ENCODE measurements around the gene ZNF507.
"Not testable (repeated sequence)": the region's sequence is repeated elsewhere in the genome, so short reads cannot be mapped to it uniquely, and the experiment has no call there.

ZNF507 gene

DNA sequence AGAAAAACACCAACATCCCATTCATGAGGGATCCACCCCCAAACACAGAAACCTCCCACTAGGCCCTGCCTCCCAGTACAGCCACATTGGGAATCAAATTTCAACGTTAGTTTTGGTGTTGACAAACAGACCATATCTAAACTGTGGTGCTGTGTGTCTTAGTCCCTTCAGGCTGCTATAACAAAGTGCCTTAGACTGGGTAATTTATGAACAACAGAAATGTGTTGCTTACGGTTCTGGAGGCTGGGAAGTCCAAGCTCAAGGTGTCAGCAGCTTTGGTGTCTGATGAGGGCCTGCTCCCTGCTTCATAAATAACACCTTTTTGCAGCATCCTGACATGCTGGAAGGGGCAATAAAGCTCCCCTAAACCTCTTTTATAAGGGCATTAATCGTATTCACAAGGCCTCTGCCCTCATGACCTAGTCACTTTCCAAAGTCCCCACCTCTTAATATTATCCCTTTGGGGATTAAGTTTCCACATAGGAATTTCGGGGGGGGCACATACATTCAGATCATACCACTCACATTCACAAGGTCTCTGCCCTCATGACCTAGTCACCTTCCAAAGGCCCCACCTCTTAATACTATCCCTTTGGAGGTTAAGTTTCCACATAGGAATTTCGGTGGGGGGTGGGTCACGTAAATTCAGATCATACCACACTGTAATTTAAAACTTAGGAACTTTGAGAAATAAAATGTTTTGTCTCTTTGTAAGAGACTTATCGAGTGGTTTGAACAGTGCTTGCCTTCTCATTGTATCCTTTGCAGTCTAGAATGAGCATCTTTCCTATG lies 27.5 kb downstream of the ZNF507 start:
- DNase-seq, result no peak

DNA sequence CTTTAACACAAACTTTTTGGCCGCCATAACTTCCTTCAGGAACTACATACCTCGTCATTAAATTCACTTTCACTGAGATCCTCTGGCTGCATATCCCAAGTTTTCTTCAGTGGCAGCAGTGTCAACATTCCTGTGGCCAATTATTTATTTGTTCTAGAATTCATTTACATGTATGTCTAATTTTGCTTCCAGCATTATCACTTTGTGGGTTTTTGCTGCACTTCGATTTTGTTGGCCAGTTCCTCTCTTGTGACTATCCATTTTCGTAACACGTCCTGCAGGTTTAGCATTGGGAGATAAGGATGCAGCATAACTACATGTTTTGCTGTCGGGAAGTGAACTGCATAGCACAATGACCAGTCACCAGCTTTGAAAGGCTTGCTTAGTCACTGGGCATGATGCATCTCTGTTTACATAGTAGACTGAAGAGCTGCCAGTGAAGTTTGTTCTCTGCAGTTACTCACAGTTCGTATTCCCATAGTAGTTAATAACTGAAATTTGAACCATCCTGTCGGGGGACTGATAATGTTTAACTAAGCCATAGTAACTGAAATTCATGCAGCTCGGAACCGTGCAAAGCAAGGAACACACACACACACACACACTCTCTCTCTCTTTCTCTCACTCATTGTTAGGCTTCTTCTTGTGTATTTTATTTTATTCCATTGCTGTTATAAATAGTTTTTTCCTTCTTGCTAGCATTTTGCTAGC lies 28.3 kb downstream of the ZNF507 start:
- DNase-seq, result no peak

DNA sequence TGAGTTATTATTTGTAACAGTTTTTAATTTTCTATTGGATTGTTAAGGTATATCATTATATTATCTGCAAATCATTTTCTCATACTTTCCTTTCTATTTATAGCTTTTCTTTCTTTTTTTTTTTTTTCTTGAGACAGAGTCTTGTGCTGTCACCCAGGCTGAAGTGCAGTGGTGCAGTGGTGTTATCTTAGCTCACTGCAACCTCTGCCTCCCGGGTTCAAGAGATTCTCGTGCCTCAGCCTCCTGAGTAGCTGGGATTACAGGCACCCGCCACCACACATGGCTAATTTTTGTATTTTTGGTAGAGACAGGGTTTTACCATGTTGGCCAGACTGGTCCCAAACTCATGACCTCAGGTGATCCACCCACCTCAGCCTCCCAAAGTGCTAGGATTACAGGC lies 29.0 kb downstream of the ZNF507 start:
- not testable (repeated sequence) for DNase-seq

DNA sequence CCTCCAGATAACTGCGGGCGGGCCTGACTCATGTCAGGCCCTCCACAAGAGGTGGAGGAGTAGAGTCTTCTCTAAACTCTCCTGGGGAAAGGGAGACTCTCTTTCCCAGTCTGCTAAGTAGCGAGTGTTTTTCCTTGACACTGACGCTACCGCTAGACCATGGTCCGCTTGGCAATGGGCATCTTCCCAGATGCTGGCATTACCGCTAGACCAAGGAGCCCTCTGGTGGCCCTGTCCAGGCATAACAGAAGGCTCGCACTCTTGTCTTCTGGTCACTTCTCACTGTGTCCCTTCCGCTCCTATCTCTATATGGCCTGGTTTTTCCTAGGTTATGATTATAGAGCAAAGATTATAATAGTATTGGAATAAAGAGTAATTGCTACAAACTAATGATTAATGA lies 31.7 kb downstream of the ZNF507 start:
- not testable (repeated sequence) for DNase-seq

DNA sequence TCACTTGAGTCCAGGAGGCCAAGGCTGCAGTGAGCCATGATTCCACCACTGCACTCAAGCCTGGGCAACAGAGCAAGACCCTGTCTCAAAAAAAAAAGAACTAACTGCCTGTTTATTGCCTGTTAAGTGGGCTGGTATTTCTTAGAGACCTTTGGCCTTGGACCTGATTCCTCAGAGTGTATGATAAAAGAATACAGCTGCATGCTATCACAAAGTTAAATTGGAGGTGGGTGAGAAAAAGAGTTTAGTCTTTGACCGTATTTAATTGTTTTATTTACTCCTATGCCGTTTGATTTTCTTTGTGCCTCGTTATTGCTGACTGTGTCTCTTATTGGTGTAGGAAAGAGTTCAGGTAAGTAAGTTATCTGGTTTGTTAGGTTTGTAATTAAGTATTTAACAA lies 34.9 kb downstream of the ZNF507 start:
- no peak for DNase-seq

GRCh38 chr19:32387701-32388392 lies 42.4 kb downstream of the ZNF507 start:
- no peak for DNase-seq

DNA sequence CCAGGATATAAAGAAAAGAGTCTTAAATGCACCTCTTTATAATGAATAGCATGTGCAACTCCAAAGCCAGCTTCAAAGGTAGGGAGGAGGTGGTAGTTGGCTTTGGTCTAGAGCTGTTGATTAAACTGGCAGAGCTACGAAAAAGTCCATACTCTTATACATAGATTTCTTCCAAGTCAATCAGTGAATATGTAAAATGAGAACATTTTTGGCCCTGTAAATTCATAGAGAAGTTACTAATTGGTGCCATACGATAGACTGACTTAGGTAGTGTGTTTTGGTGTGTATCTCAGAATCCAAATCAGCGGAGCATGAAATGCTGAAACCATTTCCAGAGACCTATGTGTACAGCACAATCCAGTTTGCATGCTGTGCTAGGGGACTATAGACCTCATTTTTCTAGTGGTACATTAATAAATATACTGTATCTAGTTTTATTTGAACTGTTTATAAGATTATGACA lies 43.0 kb downstream of the ZNF507 start:
- DNase-seq, result no peak

DNA sequence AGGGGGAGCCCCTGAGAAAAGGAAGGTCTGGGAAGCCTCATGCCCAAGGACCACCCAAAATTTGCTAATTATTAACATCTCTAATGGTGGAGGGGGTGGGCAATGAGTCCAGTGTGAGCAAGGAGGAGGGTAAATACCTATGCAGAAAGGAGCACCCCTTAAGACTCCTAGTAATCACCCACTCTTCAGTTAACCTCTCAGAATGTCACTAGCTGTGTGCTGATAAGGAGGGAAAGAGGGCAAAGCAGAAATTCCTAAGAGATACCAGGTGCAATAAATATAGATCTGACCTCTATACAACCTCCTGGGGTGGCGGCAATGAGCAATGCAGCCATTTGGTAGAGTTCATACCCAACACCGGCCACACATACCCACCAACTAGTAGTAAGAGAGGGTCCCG lies 47.5 kb downstream of the ZNF507 start:
- DNase-seq, result no peak

DNA sequence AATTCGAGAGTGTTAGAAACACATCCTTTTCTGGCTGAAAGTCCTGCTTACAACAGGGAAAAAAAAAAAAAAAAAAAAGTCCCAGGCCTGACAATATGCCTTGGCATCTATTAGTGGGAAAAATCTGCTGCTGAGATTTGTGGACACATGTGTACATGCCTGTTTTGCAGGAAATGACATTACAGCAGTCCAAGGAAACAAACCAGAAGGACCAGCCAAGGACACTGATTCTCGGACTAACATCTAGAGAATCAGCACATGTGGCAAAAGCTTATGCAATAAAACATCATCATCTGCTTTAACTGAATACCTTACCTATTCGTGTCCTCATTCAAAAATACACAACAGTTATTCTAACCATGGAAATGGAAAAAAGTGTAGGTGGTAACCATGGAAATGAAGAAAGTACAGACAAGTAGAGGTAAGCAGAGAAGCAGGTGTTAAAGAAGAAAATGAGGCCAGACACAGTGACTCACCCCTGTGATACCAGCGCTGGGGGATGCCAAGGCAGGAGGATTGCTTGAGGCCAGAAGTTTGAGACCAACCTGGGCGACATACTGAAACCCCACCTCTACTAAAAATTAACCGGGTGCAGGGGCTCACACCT lies 50.7 kb downstream of the ZNF507 start:
- DNase-seq, result peak; percentile 26

DNA sequence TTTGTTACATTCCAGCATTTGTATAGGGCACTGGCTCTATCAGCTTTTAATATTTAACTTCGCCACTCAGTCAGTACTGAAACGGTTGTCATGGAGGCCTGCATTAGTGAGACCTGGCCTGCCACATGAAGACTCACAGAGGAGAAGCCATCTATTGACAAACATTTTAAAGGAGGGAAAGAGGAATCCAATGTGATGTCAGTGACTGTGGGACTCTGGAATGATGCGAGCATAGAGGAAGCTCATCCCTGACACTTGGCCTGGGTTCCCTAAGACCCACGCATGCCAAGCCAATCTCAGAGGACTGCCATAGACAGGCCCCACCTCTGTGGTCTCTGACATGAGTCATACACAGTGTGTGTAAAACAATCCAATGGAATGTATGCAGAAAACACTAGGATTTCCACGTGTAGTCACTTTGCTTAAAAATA lies 52.3 kb downstream of the ZNF507 start:
- no peak for DNase-seq

- DNase-seq, result no peak
These were observed 56.6 kb downstream of the ZNF507 start for GRCh38 chr19:32401992-32402391.

DNA sequence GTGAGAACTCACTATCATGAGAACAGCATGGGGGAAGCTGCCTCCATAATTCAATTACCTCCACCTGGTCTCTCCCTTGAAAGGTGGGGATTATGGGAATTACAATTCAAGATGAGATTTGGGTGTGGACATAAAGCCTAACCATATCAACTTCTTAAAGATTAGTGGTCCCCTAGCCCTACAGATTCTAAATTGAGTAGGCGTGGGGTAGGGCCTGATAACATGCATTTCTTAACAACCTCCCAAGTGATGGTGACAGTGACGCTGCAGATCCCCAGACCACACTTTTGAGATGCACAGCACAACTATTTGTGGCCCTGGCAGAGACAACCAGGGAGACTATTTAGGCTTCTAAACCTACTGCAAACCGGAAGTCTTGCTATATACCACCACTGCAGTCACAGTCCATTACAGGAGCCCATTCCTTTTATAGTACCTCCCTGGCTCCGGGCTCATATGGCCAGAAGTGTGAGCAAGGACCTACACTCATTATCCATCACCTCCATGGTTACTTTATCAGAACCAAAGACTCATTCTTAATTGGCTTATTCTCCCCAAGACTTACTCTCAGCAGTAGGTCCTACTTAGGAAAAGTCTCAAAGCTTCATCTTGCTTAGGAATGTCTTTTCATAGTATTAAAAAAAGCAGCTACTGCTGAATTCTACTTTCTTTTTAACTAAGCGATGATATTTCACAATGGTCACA lies 58.0 kb downstream of the ZNF507 start:
- DNase-seq, result no peak

DNA sequence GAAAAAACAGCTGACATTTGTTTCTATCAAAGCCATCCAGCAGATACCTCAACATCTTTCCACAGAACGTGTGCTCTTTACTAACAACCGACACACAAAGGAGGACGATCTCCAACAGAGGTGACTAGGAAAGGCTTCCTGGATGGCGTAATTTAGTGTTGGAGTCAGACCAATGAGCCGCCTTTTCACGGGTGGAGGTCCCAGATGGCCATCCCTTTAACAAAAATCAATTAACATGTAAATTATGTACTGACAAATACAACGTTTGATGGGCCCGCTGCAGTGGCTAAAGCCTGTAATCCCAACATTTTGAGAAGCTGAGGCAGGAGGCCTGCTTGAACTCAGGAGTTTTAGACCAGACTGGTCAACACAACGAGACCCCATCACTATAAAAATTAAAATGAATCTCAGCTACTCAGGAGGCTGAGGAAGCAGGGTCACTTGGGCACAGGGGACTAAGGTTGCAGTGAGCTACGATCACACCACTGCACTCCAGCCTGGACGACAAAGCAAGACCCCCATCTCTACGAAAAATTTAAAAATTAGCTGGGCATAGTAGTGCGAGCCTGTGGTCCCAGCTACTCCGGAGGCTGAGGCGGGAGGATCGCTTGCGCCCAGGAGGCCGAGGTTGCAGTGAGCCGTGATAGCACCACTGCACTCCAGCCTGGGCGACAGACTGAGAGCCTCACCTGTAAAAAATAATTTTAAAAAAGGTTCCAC lies 59.0 kb downstream of the ZNF507 start:
- no peak for DNase-seq

DNA sequence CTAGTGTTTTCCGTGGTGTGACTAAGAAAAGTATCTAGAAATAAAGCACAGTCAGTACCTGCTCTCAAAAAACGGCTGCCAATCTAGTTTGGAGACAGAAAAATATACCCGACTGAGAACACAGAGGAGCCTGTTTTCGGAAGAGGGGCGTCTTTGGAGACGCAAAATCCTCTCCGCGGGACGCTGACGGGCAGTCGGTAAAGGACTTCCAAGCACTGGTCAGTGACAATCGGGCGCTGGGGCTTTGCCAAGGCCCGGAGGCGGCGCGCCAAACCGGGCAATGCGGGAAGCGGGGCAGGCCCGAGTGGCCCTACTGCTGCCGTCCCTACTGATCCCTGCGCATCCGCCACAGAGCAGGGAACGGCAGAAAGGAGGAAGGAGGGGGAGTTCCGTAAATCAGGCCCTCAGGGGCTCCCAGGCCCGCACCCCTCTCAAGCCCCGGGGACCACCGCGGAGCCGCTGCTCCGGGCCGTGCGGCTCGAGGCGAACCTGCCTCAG lies 59.6 kb downstream of the ZNF507 start:
- no peak for DNase-seq

DNA sequence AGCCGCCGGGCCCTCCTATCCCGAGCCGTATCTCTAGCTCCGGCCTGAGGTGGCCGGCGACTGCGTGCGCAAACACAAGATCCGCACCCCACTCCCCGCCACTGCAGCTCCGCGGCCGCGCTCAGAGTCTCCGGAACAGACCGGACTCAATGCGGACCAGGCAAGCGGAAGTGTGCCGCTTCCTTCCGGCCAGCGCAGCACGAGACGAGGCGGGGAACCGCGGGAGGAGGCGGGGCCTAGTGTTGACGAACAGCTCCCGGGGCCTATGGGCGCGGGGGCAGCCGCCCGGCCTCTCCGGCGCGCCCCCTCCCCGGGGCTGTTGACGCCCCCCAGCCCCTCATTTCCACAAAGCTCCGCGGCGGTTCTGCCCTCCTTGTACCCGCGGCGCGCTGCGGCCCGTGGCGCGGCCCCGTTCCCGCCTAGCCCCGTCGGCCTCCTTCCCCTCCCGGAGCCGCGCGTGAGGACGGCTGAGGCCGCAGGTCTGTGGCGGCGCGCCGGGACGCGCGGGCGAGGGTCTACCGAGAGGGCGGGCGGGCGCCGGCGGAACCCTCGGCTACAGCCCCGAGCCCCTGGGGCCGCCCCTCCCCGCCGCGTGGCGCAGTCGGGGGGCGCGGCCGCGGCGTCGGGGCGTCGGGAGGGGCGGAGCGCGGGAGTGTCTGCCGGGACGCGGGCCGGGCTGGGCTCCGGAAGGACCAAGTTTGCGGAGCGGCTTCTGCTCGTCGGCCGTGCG lies 60.2 kb downstream of the ZNF507 start, which contains the start of gene DPY19L3:
DPY19L3 (plus strand) TSS at position 340 of the 730 bp plus-strand sequence. CDS start 2,484 bp downstream, outside the sequence.
- DNase-seq, result peak; percentile 93

DNA sequence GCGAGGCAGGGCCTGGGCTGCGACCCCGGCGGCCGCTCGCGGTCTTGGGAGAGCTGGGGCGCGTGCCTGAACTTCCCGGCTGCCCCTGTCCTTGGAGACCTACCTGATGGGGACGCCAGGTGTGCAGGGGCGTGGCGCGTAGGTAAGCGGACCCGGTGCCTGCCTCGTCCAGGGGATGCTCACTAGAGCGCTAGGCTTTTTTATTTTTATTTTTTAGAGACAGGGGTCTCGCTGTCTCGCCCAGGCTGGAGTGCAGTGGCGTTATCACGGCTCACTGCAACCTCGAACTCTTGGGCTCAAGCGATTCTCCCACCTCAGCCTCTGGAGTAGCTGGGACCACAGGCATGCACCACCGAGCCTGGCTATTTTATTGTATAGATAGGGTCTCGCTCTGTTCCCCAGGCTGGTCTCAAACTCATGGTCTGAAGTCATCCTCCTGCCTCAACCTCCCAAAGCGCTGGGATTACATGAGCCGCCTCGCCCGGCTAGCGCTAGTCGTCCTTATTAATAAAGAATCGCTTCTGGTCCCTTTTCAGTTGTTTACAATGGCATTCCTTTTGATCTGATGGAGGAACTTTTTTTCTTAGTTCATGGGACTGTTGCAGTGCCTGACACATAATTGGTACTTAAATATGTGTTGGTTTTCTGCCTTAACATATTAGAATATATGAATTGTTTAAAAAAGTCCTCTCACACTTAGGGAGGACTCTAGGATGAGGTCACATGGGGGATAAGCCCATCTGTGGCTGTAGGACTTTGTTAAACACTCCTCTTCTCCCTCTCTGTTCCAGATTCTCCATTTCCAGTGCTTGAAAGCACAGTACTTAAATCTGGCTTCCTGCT lies 61.0 kb downstream of the ZNF507 start:
- no peak for DNase-seq

DNA sequence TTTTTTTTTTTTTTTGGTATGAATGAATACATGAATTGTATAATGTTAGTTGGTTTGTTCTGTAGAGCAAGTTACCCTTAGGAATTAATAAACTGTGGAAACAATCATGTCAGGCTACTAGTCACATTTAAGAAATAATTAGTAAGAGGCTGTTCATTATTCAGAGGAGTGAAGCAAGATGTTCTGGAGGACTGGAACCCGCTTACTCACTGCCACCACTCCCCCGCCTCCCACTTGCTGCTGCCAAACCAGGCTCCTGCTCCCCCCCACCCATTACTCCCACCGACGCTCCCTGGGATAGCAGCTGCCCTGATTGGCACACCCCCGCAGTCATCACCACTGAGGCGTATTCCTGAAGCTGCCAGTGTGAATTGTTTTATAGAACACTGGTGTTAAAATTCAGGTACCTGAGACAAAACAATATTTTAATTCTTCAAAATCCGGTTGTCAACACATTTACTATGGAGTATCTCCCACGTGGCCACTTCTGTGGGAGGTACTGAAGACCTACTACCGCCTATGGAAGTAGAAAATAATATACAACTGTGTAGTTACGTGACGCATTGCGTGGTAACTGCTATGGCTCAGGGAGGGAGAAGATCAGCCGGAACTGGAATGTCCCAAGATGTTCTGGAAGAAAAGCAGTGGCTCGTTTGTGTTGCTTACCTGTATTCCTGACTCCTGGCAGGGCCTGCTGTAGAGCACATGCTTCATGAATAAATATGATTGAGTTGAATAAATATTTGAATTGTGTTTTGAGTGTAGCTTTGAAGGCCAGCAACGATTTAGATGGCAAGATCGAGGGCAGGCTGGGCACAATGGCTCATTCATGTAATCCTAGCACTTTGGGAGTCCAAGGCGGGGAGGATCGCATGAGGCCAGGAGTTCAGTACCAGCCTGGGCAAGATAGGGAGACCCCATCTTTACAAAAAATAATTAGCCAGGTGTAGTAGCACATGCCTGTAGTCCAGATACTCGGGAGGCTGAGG lies 61.9 kb downstream of the ZNF507 start:
- DNase-seq, result no peak

GRCh38 chr19:32415246-32415645 lies 69.8 kb downstream of the ZNF507 start:
- no peak for DNase-seq

DNA sequence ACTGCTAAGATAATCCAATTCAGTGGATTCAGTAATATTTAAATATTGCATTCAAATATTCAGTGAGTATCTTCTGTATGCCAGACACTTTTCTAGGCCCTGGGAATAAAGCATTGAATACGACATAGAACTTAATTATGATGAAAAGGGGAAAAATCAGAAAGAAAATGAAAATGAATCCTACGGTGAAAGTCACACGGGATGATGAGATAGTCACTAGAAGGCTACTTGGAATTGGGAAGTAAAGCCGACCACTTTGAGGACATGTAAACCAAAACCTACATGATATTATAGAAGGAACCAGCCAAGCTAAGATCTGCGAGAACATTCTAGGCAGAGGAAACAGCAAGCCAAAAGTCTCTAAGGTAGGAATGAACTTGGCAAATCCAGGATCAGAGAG lies 70.3 kb downstream of the ZNF507 start:
- DNase-seq, result no peak

All from stimulated activated CD4-positive, alpha-beta T cell treated with anti-CD3 and anti-CD28 coated beads, Interleukin-1b, Interleukin-23, amount 100 ng/mL, for 48 hours (primary cell).